Peyer's patch (tissue), 4 donors: ENCODE results near the gene RTN4RL1. TPM values are rescaled to one million over a fixed set of nuclear protein-coding genes. Genes with fewer than 3 reads are reported as not detected.

Experiments used
- DNase-seq, 3 donors: peaks; one replicate each; pipeline ENCODE4 v3.0.0-alpha.2; 2017 to 2019
- H3K27ac ChIP-seq, 4 donors: fragments of 200-600 bp; sonication (generic); one replicate each; pipeline ENCODE4 v1.5.1; 2016 to 2019
- H3K27me3 ChIP-seq, 2 donors: fragments of 200-600 bp; sonication (generic); one replicate each; pipeline ENCODE4 v1.5.1; 2019
- H3K36me3 ChIP-seq, 3 donors: fragments of 200-600 bp; sonication (generic); one replicate each; pipeline ENCODE4 v1.5.1; 2016 to 2019
- H3K4me1 ChIP-seq, 4 donors: fragments of 200-600 bp; sonication (generic); one replicate each; pipeline ENCODE4 v1.5.1; 2016 to 2019
- H3K4me3 ChIP-seq, 4 donors: fragments of 200-600 bp; sonication (generic); 1 replicate in 3 of 4; 2 replicates in 1 of 4; pipeline ENCODE4 v1.5.1; 2016 to 2019; ENCODE audit warnings: mild to moderate bottlenecking in 1 of 4
- H3K9me3 ChIP-seq, 4 donors: fragments of 200-600 bp; sonication (generic); one replicate each; pipeline ENCODE4 v1.5.1; 2016 to 2019; ENCODE audit warnings: mild to moderate bottlenecking in 1 of 4
- POLR2A ChIP-seq, 2 donors: fragments of 450-650 bp; IDR thresholded peaks; one replicate each; pipeline ENCODE4 v1.5.1; 2017; ENCODE audit warnings: antibody characterized with exemption in 2 of 2, mild to moderate bottlenecking in 2 of 2, moderate library complexity in 2 of 2
- total RNA-seq, 4 donors: library from RNA; depleted of rRNA; stranded (reverse); fragments of >200 nt; gene quantifications; one replicate each; pipeline ENCODE4 v1.1.0, GENCODE V29; 2016
- TF ChIP-seq, protein P1 (sequence below), 6 experiments: fragments of 450-650 bp in 4 of 6; fragments of 200-600 bp in 2 of 6; sonication (generic) in 1 of 6; IDR thresholded peaks; one replicate each; pipeline ENCODE4 v1.5.1; 2017 to 2019; ENCODE audit warnings: antibody characterized with exemption in 6 of 6, mild to moderate bottlenecking in 3 of 6, moderate library complexity in 1 of 6

Gene RTN4RL1
- total RNA-seq, 4 donors from 2014 or later, result not detected

DNA sequence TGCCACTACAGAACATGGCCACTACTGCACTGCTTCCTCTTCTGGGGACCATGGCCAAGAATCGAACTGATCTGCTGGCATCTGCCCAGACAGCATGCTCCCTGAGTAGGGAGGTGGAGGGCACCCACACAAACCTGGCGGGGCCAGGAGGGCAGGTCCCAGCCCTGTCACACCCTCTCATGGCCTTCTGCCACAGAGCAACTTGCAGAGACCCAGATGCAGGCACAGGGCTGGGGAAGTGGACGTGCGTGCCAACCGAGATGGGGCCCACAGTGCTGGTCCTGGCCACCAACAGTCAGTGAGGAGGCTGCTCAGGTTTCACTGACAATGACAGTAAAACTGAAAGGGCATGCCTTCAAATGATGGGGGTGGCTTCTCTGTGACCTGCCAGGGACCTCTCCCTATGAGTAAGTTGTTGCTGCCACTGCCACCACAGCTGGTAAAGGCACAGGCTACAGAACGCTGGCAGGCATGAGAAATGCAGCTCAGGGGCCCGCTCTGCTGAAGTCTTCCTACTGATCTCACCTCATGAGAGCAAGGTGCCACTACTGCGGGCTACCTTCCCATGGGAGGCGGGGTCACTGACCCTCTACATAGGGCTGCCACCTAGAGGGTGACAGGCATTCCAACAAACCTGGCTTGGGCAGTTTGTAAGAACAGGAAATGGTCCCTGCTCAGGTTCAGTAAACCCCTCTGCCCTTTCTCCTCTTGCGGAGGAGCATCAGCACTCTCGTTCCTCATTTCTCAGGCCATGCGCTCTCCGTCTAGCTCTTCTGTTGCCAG is 45.3 kb upstream of the RTN4RL1 start:
- no peaks in the 10 kb centered on the region for H3K9me3 ChIP-seq
- peak in 1 of 3 donors; percentile 33 for DNase-seq
- peaks cover 2 to 47% (median 17%) of the 10 kb centered on the region in 4 donors for H3K4me1 ChIP-seq
- TF ChIP-seq POLR2A (IDR thresholded peaks at IDR 0.05), result no peak
- TF ChIP-seq, protein P1, sequence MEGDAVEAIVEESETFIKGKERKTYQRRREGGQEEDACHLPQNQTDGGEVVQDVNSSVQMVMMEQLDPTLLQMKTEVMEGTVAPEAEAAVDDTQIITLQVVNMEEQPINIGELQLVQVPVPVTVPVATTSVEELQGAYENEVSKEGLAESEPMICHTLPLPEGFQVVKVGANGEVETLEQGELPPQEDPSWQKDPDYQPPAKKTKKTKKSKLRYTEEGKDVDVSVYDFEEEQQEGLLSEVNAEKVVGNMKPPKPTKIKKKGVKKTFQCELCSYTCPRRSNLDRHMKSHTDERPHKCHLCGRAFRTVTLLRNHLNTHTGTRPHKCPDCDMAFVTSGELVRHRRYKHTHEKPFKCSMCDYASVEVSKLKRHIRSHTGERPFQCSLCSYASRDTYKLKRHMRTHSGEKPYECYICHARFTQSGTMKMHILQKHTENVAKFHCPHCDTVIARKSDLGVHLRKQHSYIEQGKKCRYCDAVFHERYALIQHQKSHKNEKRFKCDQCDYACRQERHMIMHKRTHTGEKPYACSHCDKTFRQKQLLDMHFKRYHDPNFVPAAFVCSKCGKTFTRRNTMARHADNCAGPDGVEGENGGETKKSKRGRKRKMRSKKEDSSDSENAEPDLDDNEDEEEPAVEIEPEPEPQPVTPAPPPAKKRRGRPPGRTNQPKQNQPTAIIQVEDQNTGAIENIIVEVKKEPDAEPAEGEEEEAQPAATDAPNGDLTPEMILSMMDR (IDR thresholded peaks at IDR 0.05), result no peak
- no peaks in the 10 kb centered on the region for H3K36me3 ChIP-seq
- H3K27me3 ChIP-seq, result no peaks in the 10 kb centered on the region
- H3K27ac ChIP-seq, result peak overlapping the region; percentile 63 to 94 (median 70)
- H3K4me3 ChIP-seq, result no peak overlapping the region

DNA sequence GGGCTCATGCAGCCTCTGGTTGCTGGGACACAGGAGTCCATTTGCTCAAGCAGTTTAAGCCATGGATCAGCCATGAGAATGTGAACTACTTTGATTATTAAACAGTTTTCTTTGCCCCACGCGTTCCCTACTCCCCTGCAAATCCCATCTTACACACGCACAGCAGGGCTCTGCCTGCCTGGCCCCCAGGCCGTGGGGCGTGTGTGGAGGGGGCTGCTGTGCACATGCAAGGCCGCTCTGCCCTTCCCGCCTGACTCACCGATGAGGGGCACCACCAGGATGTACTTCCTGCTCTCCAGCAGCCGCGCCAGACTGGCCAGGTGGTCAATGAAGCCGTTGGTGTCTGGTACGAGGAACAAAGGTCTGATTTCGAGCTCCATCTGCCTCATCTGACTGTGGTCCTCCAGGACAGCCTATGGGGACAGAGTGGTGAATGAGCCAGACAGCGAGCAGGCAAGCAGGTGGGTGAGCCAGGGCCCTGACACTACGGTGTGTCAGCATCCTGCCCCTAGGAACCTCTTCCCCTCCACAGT is 43.5 kb upstream of the RTN4RL1 start:
- Histone ChIP-seq H3K4me3 (no peak overlapping the region), H3K27me3 (no peaks in the 10 kb centered on the region), H3K36me3 (peaks cover 0 to 12% (median 0%) of the 10 kb centered on the region in 3 donors), H3K9me3 (no peaks in the 10 kb centered on the region), H3K27ac (peak overlapping the region; percentile 58 to 96 (median 94)), H3K4me1 (peaks cover 2 to 61% (median 33%) of the 10 kb centered on the region in 4 donors)
- peak in 1 of 3 donors; percentile 56 for DNase-seq
- TF ChIP-seq POLR2A (IDR thresholded peaks at IDR 0.05), result no peak
- TF ChIP-seq, protein P1 (IDR thresholded peaks at IDR 0.05), result no peak

DNA sequence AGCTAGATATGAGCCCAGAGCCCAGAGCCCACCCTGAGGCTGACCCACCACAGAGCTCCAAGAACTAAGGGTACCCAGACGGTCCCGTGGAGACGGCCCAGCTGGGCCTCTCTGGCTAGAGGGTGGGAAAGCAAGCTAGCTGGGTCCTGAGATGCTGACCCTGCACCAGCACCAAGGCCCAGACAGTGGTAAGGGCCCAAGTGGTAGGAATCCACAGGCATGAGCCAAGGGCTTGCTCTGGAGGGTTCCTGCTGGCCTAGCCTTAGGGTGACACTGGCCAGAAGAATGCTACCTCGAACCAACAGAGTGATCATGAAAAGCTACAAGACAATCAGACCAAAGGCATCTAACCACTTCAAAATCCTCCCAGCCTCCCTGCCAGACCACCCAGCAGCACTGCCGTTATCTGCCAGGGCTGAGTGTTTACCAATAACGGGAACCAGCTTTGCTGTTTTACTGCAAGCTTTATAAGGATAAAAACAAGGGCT is 42.9 kb upstream of the RTN4RL1 start:
- peaks cover 0 to 12% (median 0%) of the 10 kb centered on the region in 3 donors for H3K36me3 ChIP-seq
- DNase-seq, result no peak
- peak overlapping the region; percentile 58 to 96 (median 94) for H3K27ac ChIP-seq
- no peak overlapping the region for H3K4me3 ChIP-seq
- H3K9me3 ChIP-seq, result no peaks in the 10 kb centered on the region
- H3K4me1 ChIP-seq, result peaks cover 2 to 66% (median 35%) of the 10 kb centered on the region in 4 donors
- no peak for TF ChIP-seq POLR2A (IDR thresholded peaks at IDR 0.05)
- TF ChIP-seq, protein P1 (IDR thresholded peaks at IDR 0.05), result no peak
- no peaks in the 10 kb centered on the region for H3K27me3 ChIP-seq

DNA sequence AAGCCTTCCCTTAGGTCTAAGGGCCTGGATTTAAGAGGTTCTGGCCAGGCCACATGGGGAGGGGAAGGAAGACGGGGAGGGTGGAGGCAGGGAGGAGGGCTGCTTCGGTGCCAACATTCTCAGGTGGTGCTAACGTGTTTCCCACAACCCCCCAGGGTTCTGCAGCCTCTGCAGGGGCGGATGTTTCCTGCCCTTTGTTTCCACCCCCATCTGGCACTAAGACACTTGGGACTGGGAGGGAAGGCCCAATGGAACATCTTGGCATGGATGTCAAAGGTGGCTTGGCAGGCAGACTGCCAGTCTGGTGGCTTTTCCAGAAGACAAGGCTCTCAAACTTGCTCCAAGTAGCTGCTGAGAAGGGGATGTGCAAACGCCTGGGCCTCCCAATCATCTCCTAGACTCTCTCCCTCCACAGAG is 42.5 kb upstream of the RTN4RL1 start:
- DNase-seq, result no peak
- peak overlapping the region; percentile 50 to 96 (median 94) for H3K27ac ChIP-seq
- TF ChIP-seq, protein P1 (IDR thresholded peaks at IDR 0.05), result no peak
- no peak for TF ChIP-seq POLR2A (IDR thresholded peaks at IDR 0.05)
- no peaks in the 10 kb centered on the region for H3K27me3 ChIP-seq
- peaks cover 0 to 12% (median 0%) of the 10 kb centered on the region in 3 donors for H3K36me3 ChIP-seq
- no peak overlapping the region for H3K4me3 ChIP-seq
- H3K4me1 ChIP-seq, result peaks cover 2 to 71% (median 39%) of the 10 kb centered on the region in 4 donors
- no peaks in the 10 kb centered on the region for H3K9me3 ChIP-seq

DNA sequence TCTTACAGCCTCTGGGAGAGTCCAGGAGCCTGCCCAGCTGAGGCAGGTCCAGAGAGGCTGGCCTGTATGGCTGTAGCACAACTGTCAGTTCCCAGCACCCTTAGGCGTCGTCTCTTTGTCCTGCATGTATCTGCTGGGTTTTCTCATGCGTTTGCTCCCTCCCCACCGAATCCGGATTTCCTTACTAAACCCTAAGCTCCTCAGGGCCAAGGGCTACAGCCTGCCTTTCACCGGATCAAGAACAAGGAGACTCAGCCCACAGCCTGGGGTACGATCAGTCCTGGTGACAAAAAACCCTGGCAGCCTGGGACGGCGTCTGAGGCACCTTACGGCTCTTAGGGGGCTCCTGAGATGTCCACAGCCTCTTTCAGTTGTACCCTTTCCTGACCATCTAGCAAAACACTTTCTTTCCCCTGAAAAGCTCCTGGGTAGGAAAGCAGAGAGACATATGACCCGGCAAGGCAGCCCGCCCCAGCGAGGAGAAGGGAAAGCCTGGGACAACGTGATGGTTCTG is 42.0 kb upstream of the RTN4RL1 start:
- Histone ChIP-seq H3K9me3 (no peaks in the 10 kb centered on the region), H3K27ac (peak overlapping the region; percentile 50 to 96 (median 94)), H3K36me3 (peaks cover 0 to 12% (median 0%) of the 10 kb centered on the region in 3 donors), H3K27me3 (no peaks in the 10 kb centered on the region), H3K4me1 (peaks cover 2 to 76% (median 41%) of the 10 kb centered on the region in 4 donors), H3K4me3 (no peak overlapping the region)
- no peak for DNase-seq
- no peak for TF ChIP-seq POLR2A (IDR thresholded peaks at IDR 0.05)
- TF ChIP-seq, protein P1 (IDR thresholded peaks at IDR 0.05), result no peak
